ENCODE data around the gene SH3GL3. TPM values are rescaled to one million over a fixed set of nuclear protein-coding genes. Genes with fewer than 3 reads are reported as not detected.

Gene SH3GL3
- total and polyA plus RNA-seq, 2 of the 4 experiments (the other 2 are of a cell fraction): not detected

DNA sequence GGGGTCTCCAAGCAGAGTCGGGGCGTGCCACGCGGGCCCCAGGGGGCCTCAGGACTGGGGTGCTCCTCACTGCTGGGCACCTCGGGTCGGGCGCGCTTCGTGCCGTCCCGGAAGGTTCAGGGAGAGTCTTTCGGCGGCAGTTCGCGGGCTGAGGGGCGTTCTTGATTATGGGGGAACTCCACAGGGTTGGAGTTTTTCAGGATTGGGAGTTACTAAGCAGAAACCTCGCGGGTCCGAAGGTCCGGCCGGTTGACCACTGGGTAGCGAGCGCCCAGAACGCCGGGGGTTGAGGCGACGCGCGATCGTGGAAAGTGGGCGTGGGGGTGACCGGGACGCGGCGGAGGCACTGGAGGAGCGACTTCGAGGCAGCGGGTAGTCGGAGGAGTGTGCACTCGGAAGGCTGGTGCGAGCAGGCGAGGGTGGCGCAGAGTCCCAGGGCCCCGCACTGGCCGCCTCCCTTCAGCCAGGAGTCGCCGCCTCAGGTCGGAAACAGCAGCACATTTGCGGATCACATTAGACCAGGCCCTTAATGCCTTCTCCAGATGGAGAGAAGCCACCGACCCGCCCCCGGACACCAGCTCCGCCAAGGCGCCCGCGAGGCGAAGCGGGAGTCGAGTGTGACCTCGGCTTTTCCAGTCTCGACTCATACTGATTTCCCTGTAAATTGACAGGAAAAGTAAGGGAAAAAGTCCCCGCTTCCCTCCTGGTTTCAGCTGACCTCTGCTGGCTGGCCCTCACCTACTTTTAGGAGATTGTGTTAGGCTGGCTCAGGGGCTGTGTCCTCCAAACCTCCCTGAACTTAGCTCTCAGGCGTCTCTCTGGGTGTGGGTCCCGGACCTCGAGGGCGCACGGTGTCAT is 207.5 kb downstream of the SH3GL3 start:
- CTCF ChIA-PET: no interaction called here
- H2BK120ac ChIP-seq (ENCODE audit: low read depth, low read length): no peak overlapping the region
- peak overlapping the region; percentile 18 for H2AFZ ChIP-seq (replicated peaks; ENCODE audit: low read length, poor library complexity)
- peaks cover 18% of the 10 kb centered on the region; the same call in 1 of the 2 replicates for H3K27me3 ChIP-seq (ENCODE audit: control insufficient read depth, insufficient read depth, low read length)
- no peaks in the 10 kb centered on the region for H3K9me1 ChIP-seq (ENCODE audit: insufficient read depth, low read length)
- no peak overlapping the region for H3K23ac ChIP-seq (ENCODE audit: low read depth, low read length)
- H3K9ac ChIP-seq (ENCODE audit: low read depth, low read length): no peak overlapping the region
- no peak overlapping the region for H3K27ac ChIP-seq (ENCODE audit: insufficient read depth, low read length)
- H3K4me2 ChIP-seq (ENCODE audit: low read depth, low read length): no peak overlapping the region
- no peak overlapping the region for H3K56ac ChIP-seq (ENCODE audit: extremely low read depth, insufficient read depth, low read length)
- no peak overlapping the region for H3K4ac ChIP-seq (ENCODE audit: low read depth, low read length)
- POLR2A ChIA-PET (ENCODE audit: unreplicated experiment): no interaction called here
- no peak for ATAC-seq (ENCODE audit: low read depth)
- no peak overlapping the region for H2BK5ac ChIP-seq (ENCODE audit: low read depth, low read length, poor library complexity, severe bottlenecking)
- no peak overlapping the region for H2AK9ac ChIP-seq (replicated peaks; ENCODE audit: low read depth, low read length, poor library complexity)
- no peak overlapping the region for H3K14ac ChIP-seq (replicated peaks; ENCODE audit: low read depth, low read length)
- TF ChIP-seq FOS (IDR thresholded peaks at IDR 0.05; ENCODE audit: low read depth, low read length) (no peak), POLR2A (IDR thresholded peaks at IDR 0.05; ENCODE audit: low read depth, low read length) (no peak)
- H2BK20ac ChIP-seq (ENCODE audit: low read depth, low read length): no peak overlapping the region
- no peaks in the 10 kb centered on the region for H3K79me1 ChIP-seq (ENCODE audit: low read depth in 1 of 2, low read length in 2 of 2)
- in situ Hi-C loops (cut with MboI; ENCODE audit: low sequenced_read_pairs): no loop called here
- no peak overlapping the region for H4K91ac ChIP-seq (ENCODE audit: insufficient read depth, low read depth, low read length)
- no peak overlapping the region for H3K4me3 ChIP-seq (ENCODE audit: insufficient read depth, low read depth, low read length)
- H3K9me3 ChIP-seq (ENCODE audit: control insufficient read depth, insufficient read depth, low read length): peaks cover 9% of the 10 kb centered on the region
- H4K8ac ChIP-seq (ENCODE audit: low read depth in 2 of 2, low read length in 2 of 2): no peak overlapping the region
- no peak overlapping the region for H2AK5ac ChIP-seq (ENCODE audit: low read depth, low read length)
- DNase-seq: no peak
- WGBS, 2 experiments (ENCODE audit: extremely low coverage in 2 of 2, insufficient read length in 1 of 2): 9% methylated on average over 19 of the region's 67 CpGs; no CpG with 5 or more reads in 1 of the 2 experiments
- no peaks in the 10 kb centered on the region for H4K20me1 ChIP-seq (ENCODE audit: insufficient read depth, low read length)
- no peaks in the 10 kb centered on the region for H3K36me3 ChIP-seq (ENCODE audit: control insufficient read depth, insufficient read depth, low read length)
- intact Hi-C loops (cut with micrococcal nuclease): no loop called here
- H4K5ac ChIP-seq (ENCODE audit: low read depth, low read length): no peak overlapping the region
- dilution Hi-C loops (cut with HindIII; ENCODE audit: low sequenced_read_pairs, unreplicated experiment): no loop called here
- BruUV-seq (replicated peaks): no TSS peak
- H3K18ac ChIP-seq (ENCODE audit: low read depth, low read length): no peak overlapping the region
- H2BK15ac ChIP-seq (ENCODE audit: low read depth, low read length): no peak overlapping the region
- no peaks in the 10 kb centered on the region for H3K4me1 ChIP-seq (ENCODE audit: control insufficient read depth, insufficient read depth, low read length)
